ENCODE measurements around the gene ST3GAL4.

DNA sequence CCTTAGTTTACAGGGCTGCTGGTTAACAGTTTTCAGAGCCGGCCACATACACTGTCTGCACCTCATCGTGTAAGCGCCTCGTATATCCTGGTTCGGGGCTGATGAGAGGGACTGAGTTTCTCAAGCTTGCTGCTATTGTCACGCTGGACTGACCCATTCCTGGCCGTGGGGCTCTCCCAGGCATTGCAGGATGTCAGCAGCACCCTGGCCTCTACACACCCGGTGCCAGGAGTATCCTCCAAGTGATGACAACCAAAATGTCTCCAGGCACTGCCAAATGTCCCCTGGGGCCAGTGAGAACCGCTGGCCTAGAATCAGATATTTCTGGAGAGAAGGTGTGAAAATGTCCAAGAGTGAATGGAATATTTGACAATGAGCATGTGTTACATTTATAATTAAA is 82.8 kb downstream of the ST3GAL4 start:
- TF ChIP-seq, protein P1, sequence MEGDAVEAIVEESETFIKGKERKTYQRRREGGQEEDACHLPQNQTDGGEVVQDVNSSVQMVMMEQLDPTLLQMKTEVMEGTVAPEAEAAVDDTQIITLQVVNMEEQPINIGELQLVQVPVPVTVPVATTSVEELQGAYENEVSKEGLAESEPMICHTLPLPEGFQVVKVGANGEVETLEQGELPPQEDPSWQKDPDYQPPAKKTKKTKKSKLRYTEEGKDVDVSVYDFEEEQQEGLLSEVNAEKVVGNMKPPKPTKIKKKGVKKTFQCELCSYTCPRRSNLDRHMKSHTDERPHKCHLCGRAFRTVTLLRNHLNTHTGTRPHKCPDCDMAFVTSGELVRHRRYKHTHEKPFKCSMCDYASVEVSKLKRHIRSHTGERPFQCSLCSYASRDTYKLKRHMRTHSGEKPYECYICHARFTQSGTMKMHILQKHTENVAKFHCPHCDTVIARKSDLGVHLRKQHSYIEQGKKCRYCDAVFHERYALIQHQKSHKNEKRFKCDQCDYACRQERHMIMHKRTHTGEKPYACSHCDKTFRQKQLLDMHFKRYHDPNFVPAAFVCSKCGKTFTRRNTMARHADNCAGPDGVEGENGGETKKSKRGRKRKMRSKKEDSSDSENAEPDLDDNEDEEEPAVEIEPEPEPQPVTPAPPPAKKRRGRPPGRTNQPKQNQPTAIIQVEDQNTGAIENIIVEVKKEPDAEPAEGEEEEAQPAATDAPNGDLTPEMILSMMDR (conservative IDR thresholded peaks at IDR 0.05; ENCODE audit: low read length): no peak
- no peak for TF ChIP-seq EZH2phosphoT487 (IDR thresholded peaks at IDR 0.05; ENCODE audit: borderline replicate concordance, low read depth, low read length)

Data from OCI-LY7 (cell line).